ENCODE data around the gene TMEM98. TPM values are rescaled to one million over a fixed set of nuclear protein-coding genes. Genes with fewer than 3 reads are reported as not detected.
"Not testable (repeated sequence)": the region's sequence is repeated elsewhere in the genome, so short reads cannot be mapped to it uniquely, and the experiment has no call there.

Gene TMEM98
- total and polyA plus RNA-seq, 2 of the 4 experiments (the other 2 are of a cell fraction) = 173 to 195 TPM

GRCh38 chr17:32887410-32887809 is 40.5 kb upstream of the TMEM98 start:
- H4K8ac ChIP-seq (ENCODE audit: low read depth in 2 of 2, low read length in 2 of 2); H2BK15ac ChIP-seq (ENCODE audit: low read depth, low read length); CTCF ChIA-PET; H2BK20ac ChIP-seq (ENCODE audit: low read depth, low read length); H3K4me1 ChIP-seq (ENCODE audit: control insufficient read depth, insufficient read depth, low read length); H3K18ac ChIP-seq (ENCODE audit: low read depth, low read length); H4K91ac ChIP-seq (ENCODE audit: insufficient read depth, low read depth, low read length); POLR2A ChIA-PET (ENCODE audit: unreplicated experiment); H3K36me3 ChIP-seq (ENCODE audit: control insufficient read depth, insufficient read depth, low read length); H2BK120ac ChIP-seq (ENCODE audit: low read depth, low read length); intact Hi-C loops (cut with micrococcal nuclease); H2AK9ac ChIP-seq (replicated peaks; ENCODE audit: low read depth, low read length, poor library complexity); H2AK5ac ChIP-seq (ENCODE audit: low read depth, low read length); H3K9ac ChIP-seq (ENCODE audit: low read depth, low read length); in situ Hi-C loops (cut with MboI; ENCODE audit: low sequenced_read_pairs); H3K79me1 ChIP-seq (ENCODE audit: low read depth in 1 of 2, low read length in 2 of 2); H3K27me3 ChIP-seq (ENCODE audit: control insufficient read depth, insufficient read depth, low read length); BruUV-seq (replicated peaks); H3K4me2 ChIP-seq (ENCODE audit: low read depth, low read length); H3K4me3 ChIP-seq (ENCODE audit: insufficient read depth, low read depth, low read length); H3K9me1 ChIP-seq (ENCODE audit: insufficient read depth, low read length); H3K4ac ChIP-seq (ENCODE audit: low read depth, low read length); H3K9me3 ChIP-seq (ENCODE audit: control insufficient read depth, insufficient read depth, low read length); H3K27ac ChIP-seq (ENCODE audit: insufficient read depth, low read length); H3K14ac ChIP-seq (replicated peaks; ENCODE audit: low read depth, low read length); DNase-seq; H3K23ac ChIP-seq (ENCODE audit: low read depth, low read length); H3K56ac ChIP-seq (ENCODE audit: extremely low read depth, insufficient read depth, low read length); H4K20me1 ChIP-seq (ENCODE audit: insufficient read depth, low read length); dilution Hi-C loops (cut with HindIII; ENCODE audit: low sequenced_read_pairs, unreplicated experiment); ATAC-seq (ENCODE audit: low read depth); H4K5ac ChIP-seq (ENCODE audit: low read depth, low read length); H2BK5ac ChIP-seq (ENCODE audit: low read depth, low read length, poor library complexity, severe bottlenecking); H2AFZ ChIP-seq (replicated peaks; ENCODE audit: low read length, poor library complexity): not testable (repeated sequence)
- no CpG with 5 or more reads among the region's 14 CpGs for WGBS, 2 experiments (ENCODE audit: extremely low coverage in 2 of 2, insufficient read length in 1 of 2)

Measured in IMR-90 (cell line).